Endothelial cell (in vitro differentiated cells): ENCODE results near the gene TNFRSF8. TPM values are rescaled to one million over a fixed set of nuclear protein-coding genes. Genes with fewer than 3 reads are reported as not detected.

Source experiments
- DNase-seq: peaks from one replicate; pipeline ENCODE4 v3.0.0; 2021; ENCODE audit warnings: low spot score
- H3K27ac Mint-ChIP-seq: one replicate; pipeline ENCODE4 v1.8.0; 2021; ENCODE audit warnings: mixed read lengths, inconsistent platforms; ENCODE audit not compliant: unreplicated experiment
- H3K27me3 Mint-ChIP-seq: one replicate; pipeline ENCODE4 v1.8.0; 2021; ENCODE audit warnings: mild to moderate bottlenecking, moderate library complexity, mixed read lengths, inconsistent platforms; ENCODE audit not compliant: unreplicated experiment
- H3K36me3 Mint-ChIP-seq: one replicate; pipeline ENCODE4 v1.8.0; 2021; ENCODE audit warnings: mild to moderate bottlenecking, low read depth, mixed read lengths, inconsistent platforms; ENCODE audit not compliant: unreplicated experiment
- H3K4me1 Mint-ChIP-seq: one replicate; pipeline ENCODE4 v1.8.0; 2021; ENCODE audit warnings: mild to moderate bottlenecking, mixed read lengths, inconsistent platforms; ENCODE audit not compliant: unreplicated experiment
- H3K4me3 Mint-ChIP-seq: one replicate; pipeline ENCODE4 v1.8.0; 2021; ENCODE audit warnings: mild to moderate bottlenecking, mixed read lengths, inconsistent platforms; ENCODE audit not compliant: unreplicated experiment
- H3K9me3 Mint-ChIP-seq: one replicate; pipeline ENCODE4 v1.8.0; 2021; ENCODE audit warnings: mixed read lengths, inconsistent platforms; ENCODE audit not compliant: unreplicated experiment
- total RNA-seq: library from RNA; stranded (reverse); fragmentation: NEBNext Ultra II Directional; extraction: Animal tissue kit (Norgen Biotek cat#: 25700); gene quantifications from one replicate; pipeline ENCODE4 v1.2.1, GENCODE V29; 2021; ENCODE audit not compliant: unreplicated experiment
- TF ChIP-seq, protein P1 (sequence below): fragments of 200-600 bp; sonication (generic); IDR thresholded peaks from one replicate; pipeline ENCODE4 v1.5.0; 2021; ENCODE audit warnings: antibody characterized with exemption; ENCODE audit not compliant: unreplicated experiment

TNFRSF8 gene
- total RNA-seq, 1 donor from 2014 or later = 1.9 TPM

DNA sequence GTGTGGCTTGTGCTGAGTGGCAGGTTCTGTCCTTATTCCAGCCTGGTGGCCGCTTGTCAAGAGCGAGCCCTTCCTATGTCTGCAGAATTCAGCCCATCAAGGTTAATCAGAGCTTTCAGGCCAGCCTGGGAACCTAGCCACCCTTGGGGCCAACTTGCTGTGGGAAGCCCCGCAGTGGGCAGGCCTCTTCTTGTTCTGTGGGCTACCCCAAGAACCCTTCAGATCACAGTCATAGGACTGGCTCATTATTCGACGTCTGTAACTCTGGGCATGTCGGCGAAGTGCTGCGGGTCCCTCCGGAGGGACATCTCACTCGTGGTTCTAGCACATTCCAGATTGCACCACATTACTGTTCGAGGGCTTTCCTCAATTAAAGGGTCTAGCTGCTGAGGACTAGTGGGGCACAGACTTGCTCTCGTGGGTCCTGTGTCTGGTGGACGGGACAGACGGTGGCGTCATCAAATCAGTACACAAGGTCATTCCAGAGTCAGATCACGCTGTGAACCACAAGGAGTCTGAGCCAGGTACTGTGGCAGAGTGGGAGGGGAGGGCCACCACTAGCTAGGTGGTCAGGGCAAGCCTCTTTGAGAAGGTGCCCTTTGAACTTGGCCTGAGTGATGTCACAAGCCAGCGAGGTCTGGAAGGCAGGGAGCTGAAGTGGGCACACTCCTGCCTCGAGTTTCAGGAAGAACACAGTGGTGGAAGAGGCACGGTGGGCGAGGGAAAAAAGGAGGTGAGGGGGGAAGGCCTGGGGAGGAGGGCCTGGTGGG, 83.4 kb downstream of the TNFRSF8 start:
- H3K36me3 Mint-ChIP-seq = no peaks in the 10 kb centered on the region
- peaks cover 66% of the 10 kb centered on the region for H3K4me1 Mint-ChIP-seq
- peak; percentile 35 for DNase-seq
- peak overlapping the region; percentile 31 for H3K4me3 Mint-ChIP-seq
- TF ChIP-seq, protein P1, sequence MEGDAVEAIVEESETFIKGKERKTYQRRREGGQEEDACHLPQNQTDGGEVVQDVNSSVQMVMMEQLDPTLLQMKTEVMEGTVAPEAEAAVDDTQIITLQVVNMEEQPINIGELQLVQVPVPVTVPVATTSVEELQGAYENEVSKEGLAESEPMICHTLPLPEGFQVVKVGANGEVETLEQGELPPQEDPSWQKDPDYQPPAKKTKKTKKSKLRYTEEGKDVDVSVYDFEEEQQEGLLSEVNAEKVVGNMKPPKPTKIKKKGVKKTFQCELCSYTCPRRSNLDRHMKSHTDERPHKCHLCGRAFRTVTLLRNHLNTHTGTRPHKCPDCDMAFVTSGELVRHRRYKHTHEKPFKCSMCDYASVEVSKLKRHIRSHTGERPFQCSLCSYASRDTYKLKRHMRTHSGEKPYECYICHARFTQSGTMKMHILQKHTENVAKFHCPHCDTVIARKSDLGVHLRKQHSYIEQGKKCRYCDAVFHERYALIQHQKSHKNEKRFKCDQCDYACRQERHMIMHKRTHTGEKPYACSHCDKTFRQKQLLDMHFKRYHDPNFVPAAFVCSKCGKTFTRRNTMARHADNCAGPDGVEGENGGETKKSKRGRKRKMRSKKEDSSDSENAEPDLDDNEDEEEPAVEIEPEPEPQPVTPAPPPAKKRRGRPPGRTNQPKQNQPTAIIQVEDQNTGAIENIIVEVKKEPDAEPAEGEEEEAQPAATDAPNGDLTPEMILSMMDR = no peak
- H3K27ac Mint-ChIP-seq = peak overlapping the region; percentile 96
- H3K9me3 Mint-ChIP-seq = no peaks in the 10 kb centered on the region
- H3K27me3 Mint-ChIP-seq = peaks cover 14% of the 10 kb centered on the region

DNA sequence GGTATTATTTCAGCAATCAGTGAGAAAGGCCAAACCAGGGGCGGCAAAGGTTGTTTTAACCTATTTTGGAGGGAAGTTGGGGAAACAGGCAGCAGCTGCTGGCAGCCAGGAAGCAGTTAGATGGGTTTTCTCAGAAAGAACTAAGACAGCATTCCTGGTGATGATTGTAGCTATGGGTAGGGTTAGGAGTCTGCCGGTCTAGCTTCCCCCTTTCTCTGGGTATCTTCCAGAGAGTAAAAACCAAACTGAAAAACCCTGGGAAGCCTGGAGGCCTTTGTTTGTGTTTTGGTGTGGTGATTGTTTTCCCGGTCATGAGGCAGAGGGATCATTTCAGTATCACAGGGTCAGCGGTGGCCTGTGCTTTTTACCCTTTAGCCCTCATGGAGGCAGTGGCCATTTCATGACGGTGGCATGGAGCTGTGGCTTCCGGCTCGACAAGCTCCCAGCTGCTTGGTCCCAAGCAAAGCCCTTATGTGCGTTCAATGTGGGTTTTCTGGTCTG, 84.1 kb downstream of the TNFRSF8 start:
- TF ChIP-seq, protein P1 = no peak
- H3K27me3 Mint-ChIP-seq = peaks cover 17% of the 10 kb centered on the region
- peak overlapping the region; percentile 96 for H3K27ac Mint-ChIP-seq

DNA sequence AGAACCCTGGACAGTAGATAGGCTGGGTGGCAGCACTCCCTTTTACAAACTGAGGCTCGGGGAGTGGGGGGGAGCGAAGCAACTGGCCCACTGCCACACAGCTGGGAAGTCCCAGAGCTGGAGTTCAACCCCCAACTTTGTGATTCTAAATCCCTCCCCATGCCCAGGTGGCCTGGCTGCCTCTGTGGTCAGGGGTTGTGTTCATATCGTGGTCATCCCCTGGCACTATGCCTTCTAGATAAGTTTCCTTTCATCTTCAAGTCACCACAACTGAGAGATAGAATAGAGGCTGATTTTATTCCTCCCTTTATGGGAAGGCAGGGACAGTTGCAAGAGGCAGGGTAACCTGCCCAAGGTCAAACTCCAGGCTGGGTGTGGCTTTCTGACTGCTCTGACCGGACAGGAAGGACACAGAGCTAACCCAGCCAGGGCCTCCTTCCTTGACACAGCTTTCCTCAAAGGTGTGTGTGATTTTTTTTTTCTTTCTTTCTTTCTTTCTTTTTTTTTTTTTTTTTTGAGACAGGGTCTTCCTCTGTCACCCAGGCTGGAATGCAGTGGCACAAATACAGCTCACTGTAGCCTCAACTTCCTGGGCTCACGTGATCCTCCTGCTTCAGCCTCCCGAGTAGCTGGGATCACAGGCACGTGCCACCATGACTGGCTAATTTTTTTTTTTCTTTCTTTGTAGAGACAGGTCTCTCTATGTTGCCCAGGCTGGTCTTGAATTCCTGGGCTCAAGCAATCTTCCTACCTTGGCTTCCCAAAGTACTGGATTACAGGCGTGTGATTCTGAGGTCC, 85.3 kb downstream of the TNFRSF8 start:
- Mint-ChIP-seq H3K27me3 (peaks cover 17% of the 10 kb centered on the region), H3K4me1 (peaks cover 77% of the 10 kb centered on the region), H3K27ac (peak overlapping the region; percentile 96), H3K36me3 (peaks cover 4% of the 10 kb centered on the region), H3K4me3 (no peak overlapping the region), H3K9me3 (no peaks in the 10 kb centered on the region)
- TF ChIP-seq, protein P1 = no peak
- no peak for DNase-seq

More for the DNA sequence above, 84.1 kb downstream of the TNFRSF8 start:
- peak; percentile 38 for DNase-seq
- Mint-ChIP-seq H3K9me3 (no peaks in the 10 kb centered on the region), H3K36me3 (peaks cover 4% of the 10 kb centered on the region), H3K4me3 (no peak overlapping the region), H3K4me1 (peaks cover 72% of the 10 kb centered on the region)

DNA sequence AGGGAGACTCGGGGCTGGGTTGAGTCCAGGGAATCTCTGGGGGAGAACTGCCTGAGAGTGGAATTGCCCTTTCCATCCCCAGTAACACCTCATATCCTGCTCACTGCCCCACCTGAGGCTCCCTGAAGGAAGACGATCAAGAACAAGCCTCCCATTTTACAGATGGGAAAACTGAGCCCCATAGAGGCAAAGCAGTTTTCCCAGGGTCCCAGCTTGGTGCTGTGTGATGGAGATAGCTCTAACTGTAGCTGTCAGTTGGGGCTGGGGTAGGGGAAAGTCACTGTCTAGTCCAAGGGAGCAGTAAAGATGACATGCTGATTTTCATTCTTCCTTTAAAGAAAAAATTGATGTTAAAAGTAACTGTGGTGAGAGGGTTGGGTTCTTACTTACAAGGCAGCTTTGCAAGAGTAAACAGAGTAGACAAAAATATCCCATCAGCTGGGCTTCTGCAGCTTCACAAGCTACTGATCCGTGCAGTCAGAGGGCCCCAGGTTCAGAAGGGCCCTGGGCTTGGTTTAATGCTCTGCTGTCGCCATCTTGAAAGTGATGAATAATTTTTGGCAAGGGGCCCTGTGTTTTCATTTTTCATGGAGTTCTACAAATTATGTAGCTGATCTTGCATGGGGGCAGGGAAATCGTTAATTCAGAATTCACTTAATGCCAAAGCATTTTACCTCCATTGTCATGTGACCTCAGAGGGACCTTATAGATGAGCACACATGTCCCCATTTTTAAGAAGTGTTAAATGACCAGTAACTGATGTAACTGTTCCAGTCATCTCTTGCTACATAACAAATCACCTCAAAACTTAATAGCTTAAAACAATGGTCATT, 86.1 kb downstream of the TNFRSF8 start:
- no peak for DNase-seq
- TF ChIP-seq, protein P1 = no peak
- peak overlapping the region; percentile 96 for H3K27ac Mint-ChIP-seq
- peaks cover 74% of the 10 kb centered on the region for H3K4me1 Mint-ChIP-seq
- H3K9me3 Mint-ChIP-seq = no peaks in the 10 kb centered on the region
- H3K36me3 Mint-ChIP-seq = peaks cover 4% of the 10 kb centered on the region
- H3K4me3 Mint-ChIP-seq = no peak overlapping the region
- H3K27me3 Mint-ChIP-seq = peaks cover 17% of the 10 kb centered on the region
